HCT116 (cell line): ENCODE measurements around the gene RPL10A.

ENCODE experiments used
- CTCF ChIP-seq, 3 experiments: fragments of 200-600 bp in 1 of 3; sonication (generic) in 1 of 3; IDR thresholded peaks in 2 of 3; conservative IDR thresholded peaks in 1 of 3; 2 replicates each; pipeline ENCODE4 v1.5.1; 2012 to 2017; ENCODE audit warnings: low read depth in 2 of 3, low read length in 2 of 3, antibody characterized with exemption in 1 of 3, borderline replicate concordance in 1 of 3, control low read depth in 1 of 3, mild to moderate bottlenecking in 1 of 3, mixed read lengths in 1 of 3, mixed run types in 1 of 3, moderate library complexity in 1 of 3; ENCODE audit not compliant: insufficient read depth in 1 of 3
- ELF1 ChIP-seq: IDR thresholded peaks from 2 replicates; pipeline ENCODE4 v1.6.1; 2012; ENCODE audit warnings: low read depth, borderline replicate concordance
- EZH2 ChIP-seq: fragments of 200-600 bp; sonication (generic); IDR thresholded peaks from 2 replicates; pipeline ENCODE4 v1.6.1; 2017; ENCODE audit warnings: antibody characterized with exemption, mixed run types
- FOSL1 ChIP-seq: IDR thresholded peaks from 2 replicates; pipeline ENCODE4 v1.6.1; 2012; ENCODE audit warnings: low read depth
- RAD21 ChIP-seq: IDR thresholded peaks from 2 replicates; pipeline ENCODE4 v1.6.1; 2012; ENCODE audit warnings: low read depth, mild to moderate bottlenecking

- TF ChIP-seq FOSL1, result no peak
- no peak for TF ChIP-seq EZH2
- no peak for TF ChIP-seq ELF1
- no peak for TF ChIP-seq CTCF (IDR thresholded peaks at IDR 0.05 in 2 of 3, conservative IDR thresholded peaks at IDR 0.05 in 1 of 3; ENCODE audit: borderline replicate concordance in 1 of 3, insufficient read depth in 1 of 3, low read depth in 2 of 3, low read length in 2 of 3)
- TF ChIP-seq RAD21, result no peak
Observed at GRCh38 chr6:35516712-35517111, 48.5 kb downstream of the RPL10A start.
